ENCODE results near the gene PRKD1.

GRCh38 chr14:29926228-29926627, 1.4 kb downstream of the PRKD1 start:
- TF ChIP-seq, protein P1, sequence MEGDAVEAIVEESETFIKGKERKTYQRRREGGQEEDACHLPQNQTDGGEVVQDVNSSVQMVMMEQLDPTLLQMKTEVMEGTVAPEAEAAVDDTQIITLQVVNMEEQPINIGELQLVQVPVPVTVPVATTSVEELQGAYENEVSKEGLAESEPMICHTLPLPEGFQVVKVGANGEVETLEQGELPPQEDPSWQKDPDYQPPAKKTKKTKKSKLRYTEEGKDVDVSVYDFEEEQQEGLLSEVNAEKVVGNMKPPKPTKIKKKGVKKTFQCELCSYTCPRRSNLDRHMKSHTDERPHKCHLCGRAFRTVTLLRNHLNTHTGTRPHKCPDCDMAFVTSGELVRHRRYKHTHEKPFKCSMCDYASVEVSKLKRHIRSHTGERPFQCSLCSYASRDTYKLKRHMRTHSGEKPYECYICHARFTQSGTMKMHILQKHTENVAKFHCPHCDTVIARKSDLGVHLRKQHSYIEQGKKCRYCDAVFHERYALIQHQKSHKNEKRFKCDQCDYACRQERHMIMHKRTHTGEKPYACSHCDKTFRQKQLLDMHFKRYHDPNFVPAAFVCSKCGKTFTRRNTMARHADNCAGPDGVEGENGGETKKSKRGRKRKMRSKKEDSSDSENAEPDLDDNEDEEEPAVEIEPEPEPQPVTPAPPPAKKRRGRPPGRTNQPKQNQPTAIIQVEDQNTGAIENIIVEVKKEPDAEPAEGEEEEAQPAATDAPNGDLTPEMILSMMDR (IDR thresholded peaks at IDR 0.05), result no peak
- TF ChIP-seq POLR2A (IDR thresholded peaks at IDR 0.05), result no peak

Measured in tibial nerve (tissue), 3 donors.